ENCODE data around the gene PLA2G4C. TPM values are rescaled to one million over a fixed set of nuclear protein-coding genes. Genes with fewer than 3 reads are reported as not detected.

PLA2G4C gene
- total and polyA plus RNA-seq, 7 donors: 0.60 to 18.5 (median 11.8) TPM

GRCh38 chr19:48118131-48118517 lies 7.5 kb upstream of the PLA2G4C start:
- H3K9me3 ChIP-seq: no peaks in the 10 kb centered on the region
- TF ChIP-seq POLR2AphosphoS5 (IDR thresholded peaks at IDR 0.05) (no peak), POLR2A (IDR thresholded peaks at IDR 0.05) (no peak), EP300 (IDR thresholded peaks at IDR 0.05) (no peak), CTCF (IDR thresholded peaks at IDR 0.05) (no peak)
- H3K27ac ChIP-seq: no peak overlapping the region
- peaks cover 0 to 3% (median 0%) of the 10 kb centered on the region in 4 donors for H3K36me3 ChIP-seq
- no peaks in the 10 kb centered on the region for H3K27me3 ChIP-seq
- H3K4me3 ChIP-seq: no peak overlapping the region
- 86 to 90% methylated on average over 11 of the region's 11 CpGs for WGBS, 2 donors
- intact Hi-C loops (cut with DNase I): no loop called here
- H3K4me1 ChIP-seq: no peaks in the 10 kb centered on the region
- no peak for DNase-seq

GRCh38 chr19:48117515-48118130 lies 7.0 kb upstream of the PLA2G4C start:
- H3K27me3 ChIP-seq: no peaks in the 10 kb centered on the region
- H3K4me3 ChIP-seq: no peak overlapping the region
- intact Hi-C loops (cut with DNase I): no loop called here
- DNase-seq: no peak
- H3K36me3 ChIP-seq: peaks cover 0 to 1% (median 0%) of the 10 kb centered on the region in 4 donors
- no peaks in the 10 kb centered on the region for H3K4me1 ChIP-seq
- H3K27ac ChIP-seq: no peak overlapping the region
- TF ChIP-seq EP300 (IDR thresholded peaks at IDR 0.05) (no peak), POLR2AphosphoS5 (IDR thresholded peaks at IDR 0.05) (no peak)
- 89 to 90% methylated on average over 12 of the region's 12 CpGs for WGBS, 2 donors
- H3K9me3 ChIP-seq: no peaks in the 10 kb centered on the region

GRCh38 chr19:48113190-48113917 lies 2.7 kb upstream of the PLA2G4C start:
- peaks cover 0 to 21% (median 16%) of the 10 kb centered on the region in 4 donors for H3K4me1 ChIP-seq
- no peaks in the 10 kb centered on the region for H3K27me3 ChIP-seq
- intact Hi-C loops (cut with DNase I): no loop called here
- H3K27ac ChIP-seq: no peak overlapping the region
- TF ChIP-seq POLR2A (IDR thresholded peaks at IDR 0.05): no peak
- no peak for TF ChIP-seq EP300 (IDR thresholded peaks at IDR 0.05)
- no peak for TF ChIP-seq POLR2AphosphoS5 (IDR thresholded peaks at IDR 0.05)
- TF ChIP-seq CTCF (IDR thresholded peaks at IDR 0.05): no peak
- H3K9me3 ChIP-seq: no peaks in the 10 kb centered on the region
- no peak for DNase-seq
- H3K4me3 ChIP-seq: no peak overlapping the region
- 86 to 91% methylated on average over 16 of the region's 16 CpGs for WGBS, 2 donors
- no peaks in the 10 kb centered on the region for H3K36me3 ChIP-seq

GRCh38 chr19:48111280-48111679 lies 663 bp upstream of the PLA2G4C start:
- no peak for DNase-seq

More at GRCh38 chr19:48111280-48111679, 663 bp upstream of the PLA2G4C start:
- Histone ChIP-seq H3K4me1 (peaks cover 0 to 32% (median 28%) of the 10 kb centered on the region in 4 donors), H3K4me3 (peak overlapping the region in 1 of 4 donors; percentile 44), H3K36me3 (no peaks in the 10 kb centered on the region), H3K27ac (peak overlapping the region; percentile 89 to 95 (median 94)), H3K9me3 (no peaks in the 10 kb centered on the region), H3K27me3 (no peaks in the 10 kb centered on the region)
- intact Hi-C loops (cut with DNase I): no loop called here
- WGBS, 2 donors: 47 to 65% methylated on average over 7 of the region's 7 CpGs
- TF ChIP-seq POLR2AphosphoS5 (IDR thresholded peaks at IDR 0.05) (no peak), CTCF (IDR thresholded peaks at IDR 0.05) (no peak), EP300 (IDR thresholded peaks at IDR 0.05) (no peak), POLR2A (IDR thresholded peaks at IDR 0.05) (no peak)
